ENCODE results near the gene AASDH.
"Not testable (repeated sequence)": the region's sequence is repeated elsewhere in the genome, so short reads cannot be mapped to it uniquely, and the experiment has no call there.

The AASDH gene

GRCh38 chr4:56400560-56400959, 13.3 kb upstream of the AASDH start:
- DNase-seq (ENCODE audit: low read depth in 2 of 2) = no peak

GRCh38 chr4:56391270-56391669, 4.0 kb upstream of the AASDH start:
- DNase-seq (ENCODE audit: low read depth in 2 of 2) = no peak

- no peak for DNase-seq (ENCODE audit: low read depth in 2 of 2)
These were observed 2.3 kb upstream of the AASDH start for GRCh38 chr4:56389558-56389957.

- DNase-seq (ENCODE audit: low read depth in 2 of 2) = no peak
These were observed 1.0 kb upstream of the AASDH start for GRCh38 chr4:56388306-56388705.

GRCh38 chr4:56386091-56386490, 1.2 kb downstream of the AASDH start:
- no peak for DNase-seq (ENCODE audit: low read depth in 2 of 2)

GRCh38 chr4:56375458-56375857, 11.8 kb downstream of the AASDH start:
- DNase-seq (ENCODE audit: low read depth in 2 of 2) = no peak

- DNase-seq (ENCODE audit: low read depth in 2 of 2) = no peak
These were observed 12.3 kb downstream of the AASDH start for GRCh38 chr4:56374956-56375355.

GRCh38 chr4:56372774-56373173, 14.5 kb downstream of the AASDH start:
- DNase-seq (ENCODE audit: low read depth in 2 of 2) = no peak

GRCh38 chr4:56371426-56372220, 15.7 kb downstream of the AASDH start:
- no peak for DNase-seq (ENCODE audit: low read depth in 2 of 2)

- DNase-seq (ENCODE audit: low read depth in 2 of 2) = no peak
These were observed 16.9 kb downstream of the AASDH start for GRCh38 chr4:56370377-56370776.

GRCh38 chr4:56362981-56363380, 24.3 kb downstream of the AASDH start:
- not testable (repeated sequence) for DNase-seq (ENCODE audit: low read depth in 2 of 2)

GRCh38 chr4:56360071-56360470, 27.2 kb downstream of the AASDH start:
- no peak for DNase-seq (ENCODE audit: low read depth in 2 of 2)

GRCh38 chr4:56356650-56357049, 30.6 kb downstream of the AASDH start:
- no peak for DNase-seq (ENCODE audit: low read depth in 2 of 2)

GRCh38 chr4:56348576-56348975, 38.7 kb downstream of the AASDH start:
- DNase-seq (ENCODE audit: low read depth in 2 of 2) = no peak

- DNase-seq (ENCODE audit: low read depth in 2 of 2) = no peak
These were observed 41.8 kb downstream of the AASDH start for GRCh38 chr4:56345458-56345857.

GRCh38 chr4:56342746-56343145, 44.5 kb downstream of the AASDH start:
- DNase-seq (ENCODE audit: low read depth in 2 of 2) = no peak

GRCh38 chr4:56330691-56331090, 56.6 kb downstream of the AASDH start:
- no peak for DNase-seq (ENCODE audit: low read depth in 2 of 2)

- no peak for DNase-seq (ENCODE audit: low read depth in 2 of 2)
These were observed 60.9 kb downstream of the AASDH start for GRCh38 chr4:56326363-56326762.

GRCh38 chr4:56324011-56324610, 63.2 kb downstream of the AASDH start:
- no peak for DNase-seq (ENCODE audit: low read depth in 2 of 2)

GRCh38 chr4:56323327-56323726, 64.0 kb downstream of the AASDH start:
- DNase-seq (ENCODE audit: low read depth in 2 of 2) = no peak

- DNase-seq (ENCODE audit: low read depth in 2 of 2) = no peak
These were observed 66.0 kb downstream of the AASDH start for GRCh38 chr4:56321251-56321650.

- no peak for DNase-seq (ENCODE audit: low read depth in 2 of 2)
These were observed 67.0 kb downstream of the AASDH start for GRCh38 chr4:56320293-56320692.

- DNase-seq (ENCODE audit: low read depth in 2 of 2) = no peak
These were observed 68.7 kb downstream of the AASDH start for GRCh38 chr4:56318555-56318954.

GRCh38 chr4:56317749-56318148, 69.5 kb downstream of the AASDH start:
- DNase-seq (ENCODE audit: low read depth in 2 of 2) = no peak
